HG03354 (cell line): Measurements from ENCODE around the gene HAUS3.

ENCODE experiments used
- ATAC-seq: cut with Tn5 transposase; IDR thresholded peaks from one replicate; pipeline ENCODE4 v1.9.1; 2021; ENCODE audit warnings: mild to moderate bottlenecking; ENCODE audit not compliant: unreplicated experiment, poor library complexity, severe bottlenecking

Gene HAUS3

DNA sequence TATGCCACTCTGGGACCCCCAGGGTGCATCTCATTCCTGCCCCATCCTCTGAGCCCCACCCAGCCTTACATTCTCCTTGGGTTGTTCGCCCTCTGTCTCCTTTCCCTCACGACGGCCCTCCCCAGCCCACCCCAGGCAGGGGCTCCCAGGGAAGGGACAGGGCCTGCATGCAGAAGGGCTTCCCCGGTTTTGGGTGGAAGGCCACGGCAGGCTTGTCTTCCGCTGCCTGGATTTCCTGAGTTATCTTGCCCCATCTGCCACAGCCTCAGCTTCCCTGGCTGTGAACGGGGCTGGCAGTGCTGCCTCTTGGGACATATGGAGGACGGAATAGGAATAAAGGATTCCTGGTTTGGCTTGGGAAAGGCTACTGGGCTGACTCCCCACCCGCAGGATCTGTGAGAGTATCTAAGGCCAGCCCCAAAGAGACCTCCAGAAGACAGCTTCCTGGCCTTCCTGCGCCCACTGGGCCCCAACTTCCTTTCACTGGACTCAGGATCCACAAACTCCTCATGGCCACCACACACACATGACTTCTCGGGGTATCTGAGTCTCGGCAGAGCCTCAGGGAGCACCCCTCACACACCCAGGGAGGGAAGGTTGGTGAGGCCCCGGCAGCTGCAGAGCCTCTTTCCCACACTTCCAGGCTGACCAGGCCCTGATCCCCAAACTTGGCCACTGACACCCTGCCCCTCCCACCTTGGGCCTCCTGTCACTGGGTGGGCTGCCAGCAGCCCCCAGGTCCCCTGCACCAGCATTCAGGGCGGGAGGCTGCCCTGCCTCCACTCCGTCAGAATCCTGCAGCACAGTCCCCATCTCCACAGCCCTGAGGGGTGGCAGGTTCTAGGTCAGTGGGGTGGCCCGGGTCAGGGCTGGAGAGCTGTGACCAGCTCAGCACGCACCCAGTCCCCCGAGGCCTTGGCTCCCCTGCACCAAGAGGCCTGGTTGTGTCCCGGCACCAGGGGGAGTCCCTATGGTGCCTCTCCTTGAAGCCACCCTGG lies 23.5 kb upstream of the HAUS3 start:
- ATAC-seq = no peak

DNA sequence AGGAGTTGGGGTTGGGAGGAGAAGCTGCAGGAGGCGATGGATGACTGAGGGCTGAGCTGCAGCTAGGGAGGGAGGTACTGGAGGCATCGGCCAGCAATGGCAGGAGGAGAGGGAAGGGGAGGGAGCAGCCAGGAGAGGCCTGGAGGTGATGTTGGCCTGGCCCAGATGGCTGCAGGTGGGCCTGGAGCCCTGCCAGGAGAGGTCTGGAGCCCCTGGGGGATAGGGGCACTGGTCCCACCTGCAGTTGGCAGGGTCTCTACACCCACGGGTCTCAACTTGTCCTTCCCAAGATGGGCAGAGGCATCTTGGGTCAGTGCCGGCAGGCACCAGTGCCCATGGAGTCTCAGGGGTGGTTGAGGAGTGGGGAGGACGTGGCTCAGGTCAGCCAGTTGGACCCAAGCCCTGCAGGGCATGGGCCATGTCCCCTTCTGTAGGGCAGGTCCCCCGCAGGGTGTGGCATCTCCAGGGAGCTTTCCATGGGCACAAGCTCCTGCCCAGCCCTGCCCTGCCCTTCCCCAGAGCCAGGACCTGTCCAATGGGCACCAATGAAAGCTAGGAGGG lies 22.6 kb upstream of the HAUS3 start:
- ATAC-seq = no peak

DNA sequence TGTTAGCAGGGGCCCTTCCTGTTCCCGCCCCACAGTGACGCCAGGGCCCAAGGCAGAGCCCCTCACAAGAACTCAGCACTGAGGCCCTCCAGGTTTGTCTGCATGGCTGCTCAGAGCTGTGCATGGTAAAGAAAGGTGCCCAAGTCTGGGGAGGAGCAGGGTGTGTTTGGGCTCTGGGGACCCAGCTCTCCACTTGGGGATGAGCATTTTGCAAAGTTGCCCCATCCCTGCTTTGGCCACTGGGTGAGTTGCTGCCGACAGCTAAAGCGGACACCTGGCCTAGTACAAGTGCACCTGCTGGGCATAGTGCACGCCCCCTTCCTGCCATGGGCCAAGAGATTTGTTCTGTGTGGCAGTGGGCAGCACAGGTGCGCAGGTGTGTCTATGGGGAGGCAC lies 22.0 kb upstream of the HAUS3 start:
- no peak for ATAC-seq

DNA sequence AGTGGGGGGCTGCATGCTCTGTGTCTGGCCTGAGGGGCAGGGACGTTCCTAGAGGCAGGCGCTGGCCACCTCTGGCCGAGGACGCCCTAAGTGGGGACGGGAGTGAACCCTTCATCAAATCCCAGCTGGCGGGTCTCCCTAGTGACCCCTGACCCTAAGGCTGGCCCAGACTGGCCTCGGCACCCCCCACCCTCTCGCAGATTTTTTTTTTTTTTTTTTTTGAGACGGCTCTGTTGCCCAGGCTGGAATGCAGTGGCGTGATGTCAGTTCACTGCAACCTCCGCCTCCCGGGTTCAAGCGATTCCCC lies 21.0 kb upstream of the HAUS3 start:
- no peak for ATAC-seq

DNA sequence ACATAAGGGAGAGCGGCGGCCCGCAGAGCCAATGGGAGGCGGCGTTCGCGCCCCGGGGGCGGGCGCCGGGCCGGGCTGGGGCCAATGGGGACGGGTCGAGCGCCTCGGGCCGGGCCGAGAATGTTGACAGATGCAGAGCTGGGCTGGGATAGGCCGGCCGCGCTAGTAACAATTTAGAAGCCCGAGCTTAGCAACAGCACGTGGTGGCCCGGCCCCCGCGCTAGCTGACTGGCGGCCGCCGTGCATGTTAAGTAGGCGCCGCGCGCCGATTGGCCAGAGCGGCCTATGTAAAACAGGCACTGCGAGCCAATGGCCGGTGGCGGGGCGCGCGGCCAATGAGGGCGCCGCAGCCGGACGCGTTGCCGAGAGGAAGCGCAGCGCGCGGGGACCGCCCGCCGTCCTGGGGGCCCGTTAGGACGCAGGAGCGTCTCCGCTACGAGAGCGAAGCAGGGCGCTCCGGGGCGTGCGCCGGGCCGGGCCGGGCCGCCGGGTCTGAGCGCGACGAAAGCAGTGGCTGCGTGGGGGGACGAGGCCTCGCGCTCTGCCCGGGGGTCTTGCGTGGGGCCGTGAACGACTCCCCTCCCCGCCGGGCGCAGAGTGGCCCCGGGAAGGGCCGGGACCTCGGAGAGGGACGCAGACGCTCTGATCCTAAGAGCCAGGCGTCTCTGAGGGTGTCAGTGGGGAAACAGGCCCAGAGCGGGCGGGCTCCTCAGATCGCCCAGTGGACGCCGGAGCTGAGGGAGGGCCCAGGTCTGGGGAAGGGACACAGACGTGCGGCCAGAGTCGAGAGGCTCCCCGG lies 20.4 kb upstream of the HAUS3 start:
- peak; percentile 94 for ATAC-seq

DNA sequence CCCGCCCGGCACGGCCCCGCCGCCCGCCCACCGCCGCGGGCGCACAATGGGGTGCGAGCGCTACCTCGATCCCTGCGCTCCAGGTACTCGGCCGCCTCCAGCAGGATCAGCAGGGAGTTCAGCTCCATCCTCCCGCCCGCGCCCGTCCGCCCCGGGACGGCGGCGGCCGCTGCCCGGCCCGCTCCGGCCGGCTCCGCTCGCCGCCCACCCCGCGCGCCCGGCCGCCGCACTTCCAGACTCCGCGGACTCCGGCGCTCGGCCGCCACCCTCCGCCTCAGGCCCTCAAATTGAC lies 19.9 kb upstream of the HAUS3 start, which contains the start of gene MXD4:
Gene MXD4 (minus strand): TSS at position 257 of the 292 bp plus-strand sequence. CDS start 129 bp downstream, at position 128.
- peak; percentile 5 for ATAC-seq

DNA sequence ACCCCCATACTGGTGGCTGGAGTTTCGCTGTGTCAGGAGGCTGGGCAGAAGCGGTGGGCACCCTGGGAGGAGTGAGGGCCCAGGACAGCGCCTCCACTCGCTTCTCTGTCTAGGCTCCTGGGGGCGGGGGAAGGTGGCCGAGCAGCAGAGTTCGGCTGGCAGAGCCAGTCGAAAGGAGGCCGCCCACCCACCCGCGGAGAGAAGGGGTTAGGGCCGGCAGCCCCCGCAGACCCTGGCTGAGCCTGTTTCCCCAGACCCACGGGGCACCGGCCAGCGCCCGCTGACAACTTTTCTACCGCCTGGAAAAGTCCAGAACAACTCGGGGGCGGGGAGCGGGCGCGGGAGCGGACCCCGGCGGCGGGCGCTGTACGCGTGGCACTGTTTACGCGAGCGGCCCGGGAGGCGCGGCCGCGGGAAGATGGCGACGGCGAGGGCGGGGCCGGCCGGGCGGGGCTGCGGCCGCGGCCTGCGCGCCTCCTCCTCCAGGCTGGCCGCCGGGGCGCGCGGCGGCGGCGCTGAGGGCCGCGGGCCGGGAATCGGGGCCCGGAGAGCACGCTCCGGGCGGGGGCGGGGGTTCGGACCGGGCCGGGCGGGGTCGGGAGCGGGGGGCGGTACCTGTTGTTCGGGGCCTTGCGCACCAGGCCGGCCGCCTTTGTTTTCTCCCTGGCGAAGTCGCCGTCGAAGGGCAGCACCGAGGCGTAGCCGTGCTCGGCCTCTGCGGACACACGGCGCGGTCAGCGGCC lies 19.4 kb upstream of the HAUS3 start:
- ATAC-seq = peak; percentile 29

DNA sequence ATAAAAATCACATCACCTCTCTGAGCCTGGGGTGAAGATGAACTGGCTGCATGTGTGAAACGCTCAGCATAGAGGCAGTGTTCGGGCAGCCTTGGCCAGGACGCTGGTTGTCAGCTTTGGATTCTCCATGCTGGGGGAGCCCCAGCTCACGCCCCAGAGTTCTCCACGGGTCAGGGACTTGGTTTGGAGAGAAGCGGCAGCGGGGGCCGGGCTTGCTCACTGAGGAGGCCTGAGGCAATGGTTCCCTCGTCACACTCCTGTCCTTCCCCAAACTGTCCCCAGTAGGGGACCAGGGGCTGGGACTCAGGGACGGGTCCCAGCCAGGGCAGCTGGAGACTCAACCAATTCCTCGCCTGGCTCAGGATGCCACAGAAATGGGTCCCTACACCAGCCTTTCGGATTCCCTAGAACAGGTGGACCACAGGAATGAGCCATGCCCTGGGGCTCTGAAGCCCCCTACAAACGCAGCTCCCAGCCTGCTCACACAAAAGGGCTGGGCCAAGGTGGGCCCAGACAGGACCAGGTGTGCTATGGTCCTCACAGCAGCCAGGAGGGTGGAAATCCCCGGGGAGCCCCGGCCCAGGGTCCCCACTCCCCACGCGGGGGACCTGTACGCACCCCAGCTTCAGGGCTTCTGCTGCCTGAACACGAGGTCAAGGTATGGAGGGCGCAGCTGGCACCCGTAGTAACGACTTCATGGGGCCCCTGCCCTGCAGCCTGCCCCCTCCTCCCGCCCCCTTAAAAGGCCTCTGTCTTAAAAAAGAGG lies 18.6 kb upstream of the HAUS3 start:
- no peak for ATAC-seq

DNA sequence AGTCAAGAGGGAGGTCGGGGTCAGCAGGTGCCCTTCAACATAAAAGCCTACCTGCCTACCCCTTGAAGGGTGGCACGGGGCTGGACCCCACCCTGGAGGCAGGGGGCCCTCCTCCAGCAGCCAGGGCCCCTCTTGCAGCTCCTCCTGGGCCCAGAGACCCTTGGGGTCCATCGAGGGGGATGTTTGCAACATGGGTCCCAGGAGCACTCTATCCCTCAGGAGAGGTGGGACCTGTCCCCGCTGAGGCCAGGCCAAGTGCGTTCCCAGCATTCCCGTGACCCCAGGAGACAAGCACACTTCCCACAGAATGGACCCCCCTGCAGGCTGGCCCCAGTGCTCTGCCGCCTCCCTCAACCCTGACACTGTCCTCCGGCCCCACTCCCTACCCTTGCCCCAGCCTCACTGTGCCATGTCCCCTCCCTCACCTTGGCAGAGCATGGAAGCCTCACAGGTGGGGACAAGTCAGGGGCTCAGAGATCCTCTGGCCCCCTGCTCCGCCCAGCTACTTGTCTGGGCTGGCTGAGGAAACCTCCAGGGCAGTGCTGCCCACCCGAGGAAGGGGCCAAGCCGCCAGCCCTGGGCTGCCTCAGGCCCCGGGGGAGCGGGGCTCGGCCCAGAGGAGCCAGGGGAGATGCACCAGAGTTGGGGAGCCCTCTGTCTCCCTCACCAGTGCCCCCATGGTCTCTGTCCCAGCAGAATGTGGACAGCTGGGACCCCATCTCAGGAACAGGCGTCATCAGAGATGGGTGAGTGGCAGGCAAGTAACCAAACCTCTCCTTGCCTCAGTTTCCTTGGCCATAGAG lies 17.8 kb upstream of the HAUS3 start:
- no peak for ATAC-seq

DNA sequence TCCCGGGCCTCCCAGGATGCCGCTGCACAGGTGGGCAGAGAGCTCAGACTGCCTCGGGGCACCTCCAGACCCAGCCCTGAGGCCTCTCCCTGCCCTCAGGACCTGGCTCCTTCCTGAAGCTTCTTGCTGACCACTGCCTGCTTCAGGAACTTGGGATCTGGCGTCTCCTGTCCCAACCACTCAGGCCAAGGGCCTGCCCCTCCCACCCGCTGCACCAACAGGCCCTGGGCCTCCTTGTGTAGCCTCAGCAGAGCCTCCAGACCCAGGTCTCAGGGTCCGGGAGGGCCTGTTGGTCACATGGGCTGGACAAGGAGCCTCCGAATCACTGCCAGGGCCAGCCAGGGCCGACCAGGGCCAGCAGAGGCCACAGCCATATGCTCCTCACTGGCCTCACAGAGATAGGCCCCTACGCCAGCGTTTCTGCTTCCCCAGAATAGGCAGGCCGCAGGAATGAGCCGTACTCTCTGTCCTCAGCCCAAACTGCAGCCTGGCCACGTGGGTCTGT lies 17.2 kb upstream of the HAUS3 start:
- ATAC-seq = no peak

DNA sequence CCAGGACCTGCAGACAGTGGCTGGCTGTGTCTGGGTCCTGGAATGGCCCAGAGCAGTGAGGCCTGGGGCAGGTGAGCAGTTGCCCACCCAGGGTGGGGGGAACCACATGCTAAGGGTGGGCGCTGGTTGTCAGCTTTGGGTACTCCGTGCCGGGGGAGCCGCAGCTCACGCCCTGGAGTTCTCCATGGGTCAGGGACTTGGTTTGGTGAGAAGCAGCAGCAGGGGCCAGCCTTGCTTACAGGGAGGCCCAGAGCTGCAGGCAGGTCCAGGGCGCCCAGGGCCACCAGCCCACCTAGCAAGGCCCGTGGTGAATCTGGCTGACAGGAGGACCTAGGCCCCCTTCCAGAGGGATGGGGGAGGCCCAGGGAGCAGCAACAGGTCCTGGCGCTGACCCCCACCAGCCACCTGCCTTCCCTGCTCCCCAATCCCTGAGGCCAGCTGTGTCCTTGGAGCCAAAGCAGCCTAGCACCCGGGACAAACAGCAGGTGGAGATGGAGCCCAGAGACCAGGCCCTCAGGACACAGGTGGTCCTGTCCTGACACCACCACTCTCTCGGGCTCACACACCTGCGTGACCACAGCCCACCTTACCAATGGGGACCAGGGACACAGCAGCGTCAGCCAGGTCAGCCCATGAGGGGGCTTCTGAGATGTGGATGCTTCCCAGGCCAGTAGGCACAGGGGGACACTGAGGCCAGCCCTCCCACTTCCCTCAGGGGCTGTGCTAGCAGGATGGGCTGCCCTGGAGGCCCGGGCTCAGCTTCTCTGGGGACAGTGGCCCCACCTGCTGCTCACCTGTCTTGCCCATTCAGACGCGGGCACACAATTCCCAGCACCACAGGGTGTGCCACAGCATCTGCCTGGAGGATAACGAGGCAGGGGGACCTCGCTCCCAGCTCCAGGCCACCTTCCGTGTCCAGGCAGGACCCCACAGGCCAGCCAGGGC lies 16.4 kb upstream of the HAUS3 start:
- no peak for ATAC-seq

DNA sequence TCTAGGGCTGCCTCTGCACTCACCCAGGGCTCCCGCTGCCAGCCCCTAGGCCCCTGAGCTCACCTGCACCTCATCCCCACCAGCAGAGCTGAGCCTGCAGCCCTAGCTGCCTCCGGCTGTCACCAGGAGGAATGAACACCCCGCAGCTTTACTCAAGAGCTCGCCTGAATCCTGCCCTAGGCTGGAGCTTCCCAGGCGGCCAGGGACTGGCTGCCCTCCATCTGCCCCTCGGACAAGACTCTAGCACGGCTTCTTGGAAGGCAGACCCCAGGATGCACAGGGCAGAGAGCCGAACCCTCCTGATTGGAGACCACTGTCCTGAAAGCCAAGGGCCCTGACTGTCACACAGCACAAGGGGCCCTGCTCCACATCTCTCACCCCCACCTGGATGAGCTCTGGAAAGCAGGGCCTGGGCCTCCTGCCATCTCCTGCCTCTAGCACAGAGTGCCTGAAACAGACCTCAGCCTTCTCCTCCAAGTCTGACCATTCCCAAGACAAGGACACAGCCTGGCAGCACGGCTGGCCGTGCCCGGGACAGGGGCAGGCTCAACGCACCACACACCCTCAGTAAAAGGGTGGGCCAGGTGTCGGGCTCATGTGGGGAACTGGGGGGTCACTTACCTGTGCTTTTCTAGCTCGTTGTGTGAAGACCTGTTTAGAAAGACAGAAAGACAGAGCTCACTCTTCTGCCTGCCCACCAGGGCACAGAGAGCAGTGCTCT lies 15.6 kb upstream of the HAUS3 start:
- ATAC-seq = no peak

DNA sequence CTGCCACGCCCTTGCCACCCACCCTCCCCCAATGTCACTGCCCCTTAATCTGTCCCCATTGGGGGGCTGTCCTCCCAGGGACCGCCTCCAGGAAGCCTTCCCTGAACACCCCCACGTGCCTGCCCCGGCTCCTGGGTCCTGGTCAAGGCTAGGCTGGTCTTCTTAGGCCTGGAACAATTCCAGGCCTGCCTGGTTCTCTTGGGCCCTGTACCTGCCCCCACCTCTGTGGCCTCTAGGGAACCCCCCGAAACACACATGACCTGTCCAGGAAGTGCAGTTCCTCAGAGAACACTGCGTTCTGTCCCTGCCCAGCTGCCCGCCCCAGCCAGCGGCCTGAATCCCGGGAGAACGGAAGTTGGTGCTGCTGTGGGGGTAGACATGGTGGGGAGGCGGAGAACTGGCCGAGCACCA lies 14.9 kb upstream of the HAUS3 start:
- no peak for ATAC-seq

DNA sequence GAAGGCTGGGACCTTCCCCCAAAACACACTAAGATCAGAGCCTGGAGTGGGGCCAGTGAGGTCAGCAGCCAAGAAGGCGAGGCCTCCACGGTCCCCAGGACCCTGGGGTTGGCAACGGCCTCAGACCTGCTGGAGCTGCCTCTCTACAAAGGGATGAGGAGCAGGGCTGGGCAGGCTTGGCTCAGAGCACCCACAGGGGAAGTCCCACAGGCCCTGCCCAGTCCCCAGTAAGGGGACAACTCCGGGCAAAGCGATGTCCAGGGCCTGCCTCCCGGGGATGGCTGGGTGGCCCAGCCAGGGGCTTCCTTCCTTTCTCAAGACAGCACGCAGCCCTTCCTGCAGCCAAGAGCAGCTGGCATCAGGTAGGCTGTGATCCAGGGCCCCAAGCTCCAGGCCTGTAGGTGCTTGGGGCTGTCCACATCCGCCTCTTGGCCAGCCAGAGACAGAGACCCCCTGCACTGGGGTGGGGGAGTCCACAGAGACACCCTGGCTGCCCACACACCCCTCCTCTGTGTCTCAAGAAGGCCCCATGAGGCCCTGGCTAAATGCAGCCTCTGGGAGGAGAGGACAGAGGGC lies 14.3 kb upstream of the HAUS3 start:
- ATAC-seq = no peak

DNA sequence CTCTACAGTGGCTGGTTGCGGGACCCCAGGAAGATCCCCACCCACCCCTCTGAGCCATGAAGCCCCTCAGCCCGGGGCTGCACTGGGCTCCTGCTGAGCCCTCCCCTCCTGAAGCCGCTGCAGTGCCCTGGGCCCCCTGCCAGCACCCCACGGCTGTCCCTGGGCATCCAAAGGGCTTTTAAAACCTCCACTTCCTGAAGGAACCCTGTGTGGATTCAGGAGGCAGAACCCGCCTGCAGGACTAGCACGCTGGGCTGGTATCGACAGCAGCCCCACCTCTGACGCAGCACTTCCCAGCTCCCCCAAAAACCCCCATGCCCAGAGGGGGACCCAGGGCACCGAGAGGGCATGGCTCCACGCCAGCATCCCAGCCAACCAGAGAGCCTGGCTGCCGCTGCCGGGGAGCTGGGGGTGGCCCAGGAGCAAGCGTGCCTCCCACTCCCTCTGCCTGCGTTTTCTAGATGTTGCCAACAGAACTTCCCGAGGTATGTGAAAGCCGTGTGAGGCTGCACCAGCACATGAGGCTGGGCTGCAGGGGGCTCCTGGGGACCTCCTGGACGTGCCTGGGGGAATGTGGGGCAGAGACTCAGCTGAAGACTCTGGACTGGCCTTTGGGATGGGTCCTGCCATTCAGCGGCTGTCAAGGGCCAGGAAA lies 13.7 kb upstream of the HAUS3 start:
- no peak for ATAC-seq
